Measurements from ENCODE around the gene EPHA5. TPM values are rescaled to one million over a fixed set of nuclear protein-coding genes. Genes with fewer than 3 reads are reported as not detected.

Gene EPHA5
- total and polyA plus RNA-seq, 9 of the 15 experiments (the other 6 are each of a cell fraction or from before 2014, with no cell fraction given) = 0.04 TPM; not detected in 8

DNA sequence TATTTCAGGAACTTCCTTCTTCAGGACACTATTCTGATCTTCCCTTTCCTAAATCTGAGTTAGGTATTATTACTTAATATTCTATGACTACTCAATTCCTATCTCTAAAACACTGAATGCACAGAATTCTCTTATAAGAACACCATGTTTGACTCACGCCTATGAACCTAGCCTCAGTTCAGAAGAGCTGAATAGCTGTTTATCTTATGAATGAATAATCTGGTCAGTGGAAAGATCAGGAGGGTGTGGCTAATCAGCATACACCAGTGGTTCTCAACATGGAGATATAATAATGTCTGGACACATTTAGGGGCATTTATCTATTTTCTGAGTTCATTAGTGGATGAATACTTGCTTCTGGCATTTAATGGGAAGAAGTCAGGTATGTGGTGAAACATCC is 24.2 kb downstream of the EPHA5 start:
- no peak for TF ChIP-seq ZNF696 (CRISPR knock-in tag; conservative IDR thresholded peaks at IDR 0.05)
- TF ChIP-seq, protein P1, sequence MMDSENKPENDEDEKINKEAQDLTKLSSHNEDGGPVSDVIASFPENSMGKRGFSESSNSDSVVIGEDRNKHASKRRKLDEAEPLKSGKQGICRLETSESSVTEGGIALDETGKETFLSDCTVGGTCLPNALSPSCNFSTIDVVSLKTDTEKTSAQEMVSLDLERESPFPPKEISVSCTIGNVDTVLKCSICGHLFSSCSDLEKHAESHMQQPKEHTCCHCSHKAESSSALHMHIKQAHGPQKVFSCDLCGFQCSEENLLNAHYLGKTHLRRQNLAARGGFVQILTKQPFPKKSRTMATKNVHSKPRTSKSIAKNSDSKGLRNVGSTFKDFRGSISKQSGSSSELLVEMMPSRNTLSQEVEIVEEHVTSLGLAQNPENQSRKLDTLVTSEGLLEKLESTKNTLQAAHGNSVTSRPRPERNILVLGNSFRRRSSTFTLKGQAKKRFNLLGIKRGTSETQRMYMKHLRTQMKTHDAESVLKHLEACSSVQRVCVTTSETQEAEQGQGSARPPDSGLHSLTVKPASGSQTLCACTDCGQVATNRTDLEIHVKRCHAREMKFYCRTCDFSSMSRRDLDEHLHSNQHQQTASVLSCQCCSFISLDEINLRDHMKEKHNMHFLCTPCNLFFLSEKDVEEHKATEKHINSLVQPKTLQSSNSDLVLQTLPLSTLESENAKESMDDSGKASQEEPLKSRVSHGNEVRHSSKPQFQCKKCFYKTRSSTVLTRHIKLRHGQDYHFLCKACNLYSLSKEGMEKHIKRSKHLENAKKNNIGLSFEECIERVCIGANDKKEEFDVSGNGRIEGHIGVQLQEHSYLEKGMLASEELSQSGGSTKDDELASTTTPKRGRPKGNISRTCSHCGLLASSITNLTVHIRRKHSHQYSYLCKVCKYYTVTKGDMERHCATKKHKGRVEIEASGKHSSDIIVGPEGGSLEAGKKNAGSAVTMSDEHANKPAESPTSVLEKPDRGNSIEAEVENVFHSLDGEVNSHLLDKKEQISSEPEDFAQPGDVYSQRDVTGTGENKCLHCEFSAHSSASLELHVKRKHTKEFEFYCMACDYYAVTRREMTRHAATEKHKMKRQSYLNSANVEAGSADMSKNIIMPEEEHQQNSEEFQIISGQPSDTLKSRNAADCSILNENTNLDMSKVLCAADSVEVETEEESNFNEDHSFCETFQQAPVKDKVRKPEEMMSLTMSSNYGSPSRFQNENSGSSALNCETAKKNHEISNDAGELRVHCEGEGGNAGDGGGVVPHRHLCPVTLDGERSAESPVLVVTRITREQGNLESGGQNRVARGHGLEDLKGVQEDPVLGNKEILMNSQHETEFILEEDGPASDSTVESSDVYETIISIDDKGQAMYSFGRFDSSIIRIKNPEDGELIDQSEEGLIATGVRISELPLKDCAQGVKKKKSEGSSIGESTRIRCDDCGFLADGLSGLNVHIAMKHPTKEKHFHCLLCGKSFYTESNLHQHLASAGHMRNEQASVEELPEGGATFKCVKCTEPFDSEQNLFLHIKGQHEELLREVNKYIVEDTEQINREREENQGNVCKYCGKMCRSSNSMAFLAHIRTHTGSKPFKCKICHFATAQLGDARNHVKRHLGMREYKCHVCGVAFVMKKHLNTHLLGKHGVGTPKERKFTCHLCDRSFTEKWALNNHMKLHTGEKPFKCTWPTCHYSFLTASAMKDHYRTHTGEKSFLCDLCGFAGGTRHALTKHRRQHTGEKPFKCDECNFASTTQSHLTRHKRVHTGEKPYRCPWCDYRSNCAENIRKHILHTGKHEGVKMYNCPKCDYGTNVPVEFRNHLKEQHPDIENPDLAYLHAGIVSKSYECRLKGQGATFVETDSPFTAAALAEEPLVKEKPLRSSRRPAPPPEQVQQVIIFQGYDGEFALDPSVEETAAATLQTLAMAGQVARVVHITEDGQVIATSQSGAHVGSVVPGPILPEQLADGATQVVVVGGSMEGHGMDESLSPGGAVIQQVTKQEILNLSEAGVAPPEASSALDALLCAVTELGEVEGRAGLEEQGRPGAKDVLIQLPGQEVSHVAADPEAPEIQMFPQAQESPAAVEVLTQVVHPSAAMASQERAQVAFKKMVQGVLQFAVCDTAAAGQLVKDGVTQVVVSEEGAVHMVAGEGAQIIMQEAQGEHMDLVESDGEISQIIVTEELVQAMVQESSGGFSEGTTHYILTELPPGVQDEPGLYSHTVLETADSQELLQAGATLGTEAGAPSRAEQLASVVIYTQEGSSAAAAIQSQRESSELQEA (IDR thresholded peaks at IDR 0.05; ENCODE audit: low read depth) = no peak
- no peak for TF ChIP-seq ZNF830 (CRISPR knock-in tag; IDR thresholded peaks at IDR 0.05)
- TF ChIP-seq ZNF24 (IDR thresholded peaks at IDR 0.05) = no peak
- Histone ChIP-seq H3K9me1 (ENCODE audit: control insufficient read depth, insufficient read depth, low read length) (no peaks in the 10 kb centered on the region), H3K4me3 (no peak overlapping the region), H3K27me3 (ENCODE audit: control insufficient read depth in 2 of 2, insufficient read depth in 2 of 2, low read length in 2 of 2) (no peaks in the 10 kb centered on the region), H3K4me1 (replicated peaks in 1 of 2; ENCODE audit: control insufficient read depth in 2 of 2, insufficient read depth in 2 of 2, low read length in 2 of 2) (no peaks in the 10 kb centered on the region), H4K20me1 (replicated peaks; ENCODE audit: control insufficient read depth, insufficient read depth, low read length) (no peaks in the 10 kb centered on the region), H3K4me2 (ENCODE audit: insufficient read depth, low read length) (no peak overlapping the region), H3K36me3 (ENCODE audit: control insufficient read depth, insufficient read depth, low read length) (no peaks in the 10 kb centered on the region), H2AFZ (ENCODE audit: low read depth, low read length) (no peak overlapping the region), H3K9me3 (replicated peaks; ENCODE audit: control insufficient read depth, insufficient read depth, low read depth, low read length) (no peaks in the 10 kb centered on the region; the same call in 1 of the 2 replicates), H3K9ac (ENCODE audit: insufficient read depth in 1 of 2, low read depth in 2 of 2, low read length in 2 of 2) (no peak overlapping the region), H3K27ac (ENCODE audit: extremely low read depth, low read depth, low read length) (no peak overlapping the region), H3K79me2 (ENCODE audit: control insufficient read depth, insufficient read depth, low read length) (no peaks in the 10 kb centered on the region)
- no peak for FAIRE-seq
- no TSS peak for BruUV-seq (replicated peaks)
- CTCF ChIA-PET (ENCODE audit: low intra/inter-chr PET ratio) = no interaction called here
- in situ Hi-C loops (cut with MboI) (no loop called here), intact Hi-C loops (cut with micrococcal nuclease) (no loop called here)
- 0% methylated on average over 1 of the region's 1 CpG for WGBS (ENCODE audit: insufficient coverage, low coverage, missing lambda C conversion rate)
- POLR2A ChIA-PET = no interaction called here
- DNase-seq (ENCODE audit: extremely low read depth in 1 of 4, low spot score in 3 of 4) = no peak
- ATAC-seq = no peak

All from K562 (cell line).